Measurements from ENCODE around the gene B4GALT6.

DNA sequence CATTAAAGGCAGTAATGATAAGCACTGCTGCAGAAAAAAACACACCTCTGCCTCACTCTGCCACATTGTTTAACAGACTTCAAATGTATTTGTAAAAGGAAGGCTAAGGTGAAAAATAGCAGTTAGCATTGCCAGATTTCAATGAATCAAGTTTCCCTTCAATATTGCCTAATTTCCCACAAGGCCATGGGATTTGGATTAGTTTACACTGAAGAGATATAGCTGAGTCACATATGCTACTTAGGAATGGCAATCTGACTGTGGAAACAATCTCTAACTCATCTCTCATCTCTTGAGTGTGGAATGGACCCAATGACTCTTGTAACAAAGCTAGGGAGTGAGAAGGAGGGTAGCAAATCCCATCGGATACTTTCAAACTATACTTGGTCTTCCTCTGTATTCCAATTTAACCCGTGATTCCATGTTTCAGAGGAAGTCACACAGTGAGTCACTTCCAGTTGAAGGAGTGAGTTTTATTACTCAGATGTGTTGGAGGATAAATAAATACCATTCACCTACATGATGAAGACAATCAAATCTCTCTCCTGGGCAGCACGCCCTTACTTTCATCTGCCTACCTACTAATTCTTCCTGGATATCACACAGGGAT, 5.1 kb downstream of the B4GALT6 start:
- no peak for TF ChIP-seq POLR2A (IDR thresholded peaks at IDR 0.05; ENCODE audit: low read depth, low read length)
- TF ChIP-seq POLR2AphosphoS5 (IDR thresholded peaks at IDR 0.05; ENCODE audit: low read depth, low read length), result no peak

All from GM12892 (cell line).